H9 (cell line): ENCODE measurements around the gene ABCF1. TPM values are rescaled to one million over a fixed set of nuclear protein-coding genes. Genes with fewer than 3 reads are reported as not detected.

ENCODE experiments used
- DNase-seq: peaks from one replicate; pipeline ENCODE4 v3.0.0-alpha.2; 2017
- H2AFZ ChIP-seq: one replicate; pipeline ENCODE4 v1.6.1; 2013; ENCODE audit warnings: mild to moderate bottlenecking, low read length, control low read depth, moderate library complexity
- H2AK5ac ChIP-seq: 2 replicates; pipeline ENCODE4 v1.6.1; 2013; ENCODE audit warnings: low read length, control low read depth, mixed read lengths; ENCODE audit not compliant: insufficient read length
- H2BK120ac ChIP-seq: one replicate; pipeline ENCODE4 v1.6.1; 2013; ENCODE audit warnings: low read depth, mild to moderate bottlenecking, low read length, control low read depth, inconsistent platforms; ENCODE audit not compliant: poor library complexity, severe bottlenecking
- H2BK12ac ChIP-seq: 2 replicates; pipeline ENCODE4 v1.6.1; 2013; ENCODE audit warnings: low read length, control low read depth, mixed read lengths, low read depth; ENCODE audit not compliant: insufficient read length
- H2BK15ac ChIP-seq: 2 replicates; pipeline ENCODE4 v1.6.1; 2013; ENCODE audit warnings: low read depth, low read length, control low read depth
- H2BK20ac ChIP-seq: one replicate; pipeline ENCODE4 v1.6.1; 2013; ENCODE audit warnings: low read depth, mild to moderate bottlenecking, low read length, control low read depth, inconsistent platforms; ENCODE audit not compliant: poor library complexity, severe bottlenecking
- H2BK5ac ChIP-seq: 2 replicates; pipeline ENCODE4 v1.6.1; 2013; ENCODE audit warnings: low read length, control low read depth, mixed read lengths; ENCODE audit not compliant: insufficient read length
- H3K14ac ChIP-seq: 2 replicates; pipeline ENCODE4 v1.6.1; 2013; ENCODE audit warnings: low read length, control low read depth; ENCODE audit not compliant: insufficient read depth
- H3K18ac ChIP-seq: 2 replicates; pipeline ENCODE4 v1.6.1; 2013; ENCODE audit warnings: low read depth, mild to moderate bottlenecking, mixed read lengths, low read length, control low read depth; ENCODE audit not compliant: insufficient read length
- H3K23ac ChIP-seq: 2 replicates; pipeline ENCODE4 v1.6.1; 2013; ENCODE audit warnings: low read length, control low read depth, mixed read lengths, low read depth; ENCODE audit not compliant: insufficient read length
- H3K23me2 ChIP-seq: 2 replicates; pipeline ENCODE4 v1.6.1; 2013; ENCODE audit warnings: low read depth, mild to moderate bottlenecking, mixed read lengths, low read length, control low read depth; ENCODE audit not compliant: insufficient read length, poor library complexity, severe bottlenecking
- H3K27ac ChIP-seq: 2 replicates; pipeline ENCODE4 v1.5.1; 2013; ENCODE audit warnings: low read length, control low read depth, mixed read lengths, low read depth; ENCODE audit not compliant: insufficient read length
- H3K27me3 ChIP-seq: 2 replicates; pipeline ENCODE4 v1.6.1; 2013; ENCODE audit warnings: low read length, control low read depth, inconsistent platforms; ENCODE audit not compliant: insufficient read depth
- H3K4ac ChIP-seq: 2 replicates; pipeline ENCODE4 v1.6.1; 2013; ENCODE audit warnings: low read depth, mild to moderate bottlenecking, control low read depth, inconsistent platforms, low read length, moderate library complexity
- H3K4me1 ChIP-seq: 2 replicates; pipeline ENCODE4 v1.6.1; 2013; ENCODE audit warnings: low read length, control low read depth, inconsistent platforms; ENCODE audit not compliant: insufficient read depth
- H3K4me2 ChIP-seq: 2 replicates; pipeline ENCODE4 v1.6.1; 2013; ENCODE audit warnings: low read length, control low read depth, mixed read lengths; ENCODE audit not compliant: insufficient read length, insufficient read depth
- H3K56ac ChIP-seq: 2 replicates; pipeline ENCODE4 v1.6.1; 2013; ENCODE audit warnings: low read depth, mild to moderate bottlenecking, mixed read lengths, low read length, control low read depth; ENCODE audit not compliant: insufficient read length
- H3K79me1 ChIP-seq: 2 replicates; pipeline ENCODE4 v1.6.1; 2013; ENCODE audit warnings: low read depth, mild to moderate bottlenecking, moderate library complexity, low read length, control low read depth, inconsistent platforms; ENCODE audit not compliant: insufficient read depth, poor library complexity, severe bottlenecking
- H3K79me2 ChIP-seq: 2 replicates; pipeline ENCODE4 v1.6.1; 2013; ENCODE audit warnings: low read length, control low read depth, inconsistent platforms; ENCODE audit not compliant: insufficient read depth
- H3K9ac ChIP-seq: 2 replicates; pipeline ENCODE4 v1.6.1; 2013; ENCODE audit warnings: low read length, control low read depth, mixed read lengths; ENCODE audit not compliant: insufficient read length; ENCODE audit errors: extremely low read depth
- H3K9me3 ChIP-seq: one replicate; pipeline ENCODE4 v1.6.1; 2013; ENCODE audit warnings: low read depth, low read length, inconsistent platforms; ENCODE audit not compliant: control insufficient read depth
- H3T11ph ChIP-seq: one replicate; pipeline ENCODE4 v1.6.1; 2013; ENCODE audit warnings: mild to moderate bottlenecking, low read length, control low read depth, inconsistent platforms
- H4K20me1 ChIP-seq: one replicate; pipeline ENCODE4 v1.6.1; 2013; ENCODE audit not compliant: control insufficient read depth, insufficient read length, insufficient read depth
- H4K5ac ChIP-seq: 2 replicates; pipeline ENCODE4 v1.6.1; 2013; ENCODE audit warnings: low read depth, mild to moderate bottlenecking, mixed read lengths, low read length, control low read depth; ENCODE audit not compliant: insufficient read length
- H4K8ac ChIP-seq: replicated peaks from 2 replicates; pipeline ENCODE4 v1.6.1; 2013; ENCODE audit warnings: low read length, control low read depth, mixed read lengths, low read depth; ENCODE audit not compliant: insufficient read length
- H4K91ac ChIP-seq: 2 replicates; pipeline ENCODE4 v1.6.1; 2013; ENCODE audit warnings: low read depth, mild to moderate bottlenecking, moderate library complexity, mixed read lengths, low read length, control low read depth; ENCODE audit not compliant: insufficient read length
- H3K27ac Mint-ChIP-seq, 3 experiments: 2 replicates in 2 of 3; 3 replicates in 1 of 3; pipeline ENCODE4 v1.8.0; 2020 to 2021; ENCODE audit warnings: mixed read lengths in 3 of 3, mild to moderate bottlenecking in 1 of 3, moderate library complexity in 1 of 3
- H3K27me3 Mint-ChIP-seq: 2 replicates; pipeline ENCODE4 v1.8.0; 2021; ENCODE audit warnings: low read depth, mild to moderate bottlenecking, moderate library complexity, mixed read lengths
- H3K36me3 Mint-ChIP-seq, 3 experiments: 2 replicates in 2 of 3; 3 replicates in 1 of 3; pipeline ENCODE4 v1.8.0; 2020 to 2021; ENCODE audit warnings: low read depth in 3 of 3, mixed read lengths in 3 of 3; ENCODE audit not compliant: insufficient read depth in 1 of 3
- H3K4me1 Mint-ChIP-seq, 2 experiments: 2 replicates each; pipeline ENCODE4 v1.8.0; 2020; ENCODE audit warnings: mixed read lengths in 2 of 2
- H3K4me3 Mint-ChIP-seq, 2 experiments: 2 replicates in 1 of 2; 3 replicates in 1 of 2; pipeline ENCODE4 v1.8.0; 2020 to 2021; ENCODE audit warnings: mild to moderate bottlenecking in 2 of 2, mixed read lengths in 2 of 2, moderate library complexity in 1 of 2
- H3K9me3 Mint-ChIP-seq, 2 experiments: 2 replicates in 1 of 2; 3 replicates in 1 of 2; pipeline ENCODE4 v1.8.0; 2020; ENCODE audit warnings: mild to moderate bottlenecking in 2 of 2, mixed read lengths in 2 of 2, moderate library complexity in 1 of 2
- CTCF ChIP-seq: fragments of 200-600 bp; sonication (generic); conservative IDR thresholded peaks from 3 replicates; pipeline ENCODE4 v1.8.0; 2021; ENCODE audit warnings: antibody characterized with exemption, mild to moderate bottlenecking
- WGBS: extraction: QIAGEN DNeasy Blood & Tissue Kit; methylation state at CpG from one replicate; pipeline ENCODE4 v1.1.7; 2013; ENCODE audit warnings: missing lambda C conversion rate, low lambda C conversion rate, mixed read lengths; ENCODE audit not compliant: insufficient read length; ENCODE audit errors: extremely low coverage; 5-methylcytosine and 5-hydroxymethylcytosine counted together
- total RNA-seq: library from RNA; stranded (reverse); gene quantifications from 2 replicates; pipeline ENCODE4 v1.2.1, GENCODE V29; 2021

ABCF1 gene
- total RNA-seq, 1 experiment from 2014 or later: 118 TPM

DNA sequence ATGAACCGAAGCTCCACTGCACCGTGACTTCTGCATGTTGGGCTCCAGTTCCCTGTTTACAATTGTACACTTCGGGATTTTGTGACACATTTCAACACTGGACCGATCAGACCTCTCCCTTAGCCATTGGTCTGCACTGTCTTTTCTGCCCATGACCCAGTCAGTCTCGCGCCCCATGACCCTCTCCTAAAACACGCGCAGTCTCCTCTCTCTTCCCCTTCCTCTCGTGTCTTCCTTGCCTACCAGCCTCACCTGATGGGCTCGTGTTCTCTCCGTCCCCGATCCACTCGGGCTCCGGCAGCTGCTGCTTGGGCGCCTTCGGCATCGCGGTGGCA, 535 bp upstream of the ABCF1 start:
- Histone ChIP-seq H3K14ac (peak overlapping the region; percentile 17), H3K4me2 (peak overlapping the region; percentile 89), H2AK5ac (no peak overlapping the region), H2BK120ac (no peak overlapping the region), H4K20me1 (no peaks in the 10 kb centered on the region), H2BK20ac (no peak overlapping the region), H2AFZ (peak overlapping the region; percentile 14), H3K27ac (no peak overlapping the region), H3K18ac (no peak overlapping the region), H2BK12ac (no peak overlapping the region), H4K91ac (no peak overlapping the region), H3K23ac (no peak overlapping the region), H3K9me3 (no peaks in the 10 kb centered on the region), H4K5ac (no peak overlapping the region), H3K56ac (no peak overlapping the region), H3T11ph (no peak overlapping the region), H3K9ac (peak overlapping the region; percentile 78), H4K8ac (no peak overlapping the region), H2BK15ac (no peak overlapping the region), H2BK5ac (no peak overlapping the region), H3K4ac (no peak overlapping the region), H3K79me1 (peaks cover 16% of the 10 kb centered on the region), H3K79me2 (peaks cover 28% of the 10 kb centered on the region; the same call in 1 of the 2 replicates), H3K23me2 (peaks cover 6% of the 10 kb centered on the region), H3K27me3 (no peaks in the 10 kb centered on the region), H3K4me1 (no peaks in the 10 kb centered on the region)
- Mint-ChIP-seq H3K4me3 (peak overlapping the region; percentile 99), H3K4me1 (peaks cover 26 to 28% of the 10 kb centered on the region in 2 experiments), H3K27ac (peak overlapping the region in 2 of 3 experiments; percentile 77 to 97; a peak in 5 of 7 replicates), H3K27me3 (peaks cover 10% of the 10 kb centered on the region), H3K36me3 (peaks cover 0 to 7% (median 5%) of the 10 kb centered on the region in 3 experiments; a peak in 3 of 7 replicates), H3K9me3 (no peaks in the 10 kb centered on the region; a peak in 1 of 5 replicates)
- peak; percentile 32 for DNase-seq
- TF ChIP-seq CTCF: no peak
- WGBS: no CpG with 5 or more reads among the region's 18 CpGs
